HG03175 (cell line): ENCODE results near the gene COL2A1.

Experiments used
- ATAC-seq: cut with Tn5 transposase; IDR thresholded peaks from one replicate; pipeline ENCODE4 v1.9.1; 2021; ENCODE audit warnings: mild to moderate bottlenecking, moderate library complexity; ENCODE audit not compliant: unreplicated experiment

Gene COL2A1

GRCh38 chr12:48015954-48016353, 11.7 kb upstream of the COL2A1 start:
- ATAC-seq: no peak

DNA sequence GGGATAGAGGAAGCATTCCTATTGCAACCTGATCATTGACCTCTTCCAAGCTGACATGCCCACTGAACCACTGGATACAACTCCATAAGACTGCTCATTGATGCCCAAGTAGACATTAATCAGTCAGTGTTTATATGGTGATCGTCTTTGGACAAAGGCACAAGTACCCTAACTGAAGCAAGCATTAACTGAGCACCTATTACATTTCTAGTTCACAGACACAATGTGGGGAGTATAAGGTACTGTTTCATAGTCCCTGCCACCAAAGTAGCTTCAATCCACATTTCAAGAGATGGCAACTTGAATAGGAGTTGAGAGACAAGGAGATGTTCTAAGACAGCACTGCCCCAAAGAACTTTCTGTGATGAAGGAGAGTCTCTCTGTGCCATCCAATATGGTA, 10.9 kb upstream of the COL2A1 start:
- ATAC-seq: no peak

GRCh38 chr12:48013287-48013686, 9.0 kb upstream of the COL2A1 start:
- no peak for ATAC-seq

DNA sequence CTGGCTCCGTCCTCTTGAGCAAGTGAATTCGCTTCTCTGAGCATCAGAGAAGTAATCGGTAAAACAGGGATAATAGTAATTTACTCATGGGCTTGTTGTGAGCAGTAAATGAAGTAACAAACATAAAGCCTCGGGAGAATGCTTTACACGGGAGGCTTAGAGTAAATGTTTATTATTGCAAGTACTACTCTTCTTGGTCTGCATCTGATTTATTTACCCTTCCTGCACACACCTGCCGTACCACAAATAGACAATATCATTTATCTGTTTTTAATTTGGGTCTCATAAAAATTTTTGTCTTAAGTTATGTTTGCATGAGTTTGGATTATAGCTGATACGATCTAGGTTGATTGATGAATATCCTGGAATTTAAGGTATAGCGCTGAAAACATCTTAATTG, 7.8 kb upstream of the COL2A1 start:
- no peak for ATAC-seq

DNA sequence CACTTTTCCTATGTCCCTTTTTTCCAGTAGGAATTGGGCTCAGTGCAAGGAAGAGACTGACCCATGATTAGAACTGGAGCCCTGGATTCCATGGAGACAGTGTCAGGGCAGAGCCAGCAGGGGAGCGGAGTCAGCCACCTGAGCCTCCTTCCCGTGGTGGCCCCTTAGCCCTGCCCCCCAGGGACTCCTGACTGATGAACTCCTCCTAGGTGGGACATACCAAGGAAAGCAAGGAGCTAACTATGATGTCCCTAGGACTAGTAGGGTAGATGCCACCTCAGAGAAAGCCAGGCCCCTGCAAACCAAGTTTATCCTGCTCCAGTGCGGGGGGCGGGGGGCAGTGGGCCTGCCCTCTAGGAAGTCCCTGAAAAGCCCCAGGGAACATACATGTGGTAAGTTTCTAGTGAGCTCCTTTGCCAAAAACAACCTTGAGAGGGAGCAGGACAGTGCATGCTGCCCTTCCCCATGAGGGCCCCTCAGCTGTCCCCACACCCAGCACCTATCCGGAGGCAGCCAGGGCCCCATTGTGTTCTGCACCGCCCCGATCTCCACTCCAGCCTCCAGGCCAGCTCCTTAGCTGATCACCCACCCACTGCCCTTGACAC, 6.2 kb upstream of the COL2A1 start:
- no peak for ATAC-seq

DNA sequence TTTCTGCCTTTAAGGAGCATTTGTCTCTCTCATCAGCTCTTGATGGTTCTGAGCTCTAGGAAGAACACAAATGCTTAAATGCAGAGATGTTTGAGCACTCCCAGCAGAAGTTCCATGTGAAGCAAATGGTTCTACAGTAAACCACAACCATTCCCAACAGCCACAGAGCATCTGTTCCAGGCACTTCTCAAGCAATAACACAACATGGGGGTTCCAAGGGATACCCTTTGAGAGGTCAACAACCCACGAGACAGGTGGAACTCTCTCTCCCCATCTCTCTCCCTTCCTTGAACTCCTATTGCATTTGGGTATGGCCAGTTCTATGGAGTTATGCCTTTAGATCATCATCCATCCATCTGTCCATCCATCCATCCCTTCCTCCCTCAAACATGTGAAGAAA, 5.2 kb upstream of the COL2A1 start:
- no peak for ATAC-seq

DNA sequence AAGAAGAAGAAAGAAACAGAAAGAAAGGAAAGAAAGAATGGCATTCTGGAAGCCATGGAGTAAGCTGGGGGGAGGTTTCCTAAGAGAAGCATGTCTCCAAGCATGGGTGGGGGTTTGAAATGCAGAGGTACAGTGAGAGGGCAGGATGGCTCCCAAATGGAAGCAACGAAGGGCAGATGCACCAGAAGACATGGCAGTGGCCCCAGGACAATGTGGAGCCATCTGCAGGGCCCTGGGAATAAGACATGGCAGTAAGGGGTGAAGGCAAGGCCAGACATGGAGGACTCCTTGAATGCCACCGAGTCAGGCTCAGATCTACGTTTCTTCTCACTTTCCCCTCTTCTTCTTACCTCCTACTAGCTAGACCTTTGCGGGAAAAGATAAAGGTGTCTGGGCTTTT, 4.7 kb upstream of the COL2A1 start:
- no peak for ATAC-seq

DNA sequence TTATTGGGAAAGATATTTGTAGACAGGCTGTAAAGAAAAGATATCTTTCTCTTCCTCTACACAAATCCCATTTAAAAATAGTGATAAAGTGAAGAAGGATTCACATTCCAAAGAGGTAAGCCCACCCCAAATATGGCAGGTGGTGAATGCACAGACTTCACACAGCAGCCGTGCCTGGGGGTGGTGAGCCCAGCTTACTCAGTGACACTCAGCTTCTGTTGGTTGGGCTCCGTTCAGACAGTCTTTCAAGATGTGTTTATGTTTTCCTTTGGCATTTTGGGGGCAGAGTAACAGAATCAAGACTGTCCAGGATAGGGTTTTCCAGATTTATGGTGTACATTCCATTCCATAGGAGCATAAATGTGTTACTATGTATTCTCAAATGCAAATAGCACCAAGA, 4.1 kb upstream of the COL2A1 start:
- no peak for ATAC-seq

GRCh38 chr12:48007206-48007605, 2.9 kb upstream of the COL2A1 start:
- no peak for ATAC-seq

DNA sequence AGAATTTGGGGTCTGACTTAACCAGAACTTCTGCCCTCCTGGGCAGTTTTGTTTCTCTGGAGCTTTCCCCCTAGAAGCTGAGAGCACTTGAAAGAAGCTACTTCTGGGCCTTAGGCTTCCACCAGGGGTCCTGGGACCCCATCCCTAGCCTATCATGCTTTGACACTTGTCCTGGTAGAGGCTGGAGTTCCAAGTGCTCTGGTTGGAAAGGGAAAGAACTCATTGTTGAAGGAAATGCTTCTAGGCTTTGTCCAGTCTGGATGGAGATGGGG, 1.4 kb upstream of the COL2A1 start:
- no peak for ATAC-seq

- no peak for ATAC-seq
These were observed 899 bp upstream of the COL2A1 start for GRCh38 chr12:48005001-48005749.

- ATAC-seq: no peak
These were observed 837 bp downstream of the COL2A1 start for GRCh38 chr12:48003226-48004052.

DNA sequence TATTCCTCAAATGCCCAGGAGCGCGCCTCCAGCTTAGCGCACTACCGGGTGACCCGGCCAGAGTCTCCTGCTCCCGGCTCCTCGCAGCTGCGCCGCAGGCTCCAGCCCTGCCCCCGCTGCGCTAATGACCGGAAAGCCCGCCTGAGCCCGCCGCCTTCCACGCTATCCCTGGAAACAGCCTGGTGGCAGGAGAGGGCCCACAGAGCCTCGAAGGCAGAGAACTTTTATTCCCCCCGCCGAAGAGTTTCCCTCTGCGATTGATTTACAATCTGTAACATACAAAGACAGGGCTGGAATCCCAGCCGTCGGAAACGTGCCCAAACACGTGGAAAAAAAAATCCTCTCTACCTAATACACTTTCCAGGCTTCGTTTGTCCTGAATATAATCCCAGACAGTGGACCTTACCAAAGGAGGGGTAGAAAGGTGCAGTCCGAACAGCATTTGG, 1.5 kb downstream of the COL2A1 start:
- ATAC-seq: no peak

DNA sequence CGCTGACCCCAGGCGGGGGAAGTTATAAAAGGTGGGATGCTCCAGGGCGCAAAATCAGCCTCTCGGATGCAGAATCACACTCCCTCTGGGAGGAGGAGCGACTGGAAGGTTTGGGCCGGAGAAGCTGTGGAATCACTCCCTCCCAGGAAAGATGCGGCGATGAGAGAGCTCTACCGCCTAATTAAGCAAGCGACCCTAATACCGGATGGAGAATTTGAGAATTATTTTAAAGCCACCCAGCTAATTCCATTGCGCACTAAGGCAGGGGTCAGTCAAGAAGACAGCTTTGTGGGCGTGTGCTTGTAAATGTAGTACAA, 1.9 kb downstream of the COL2A1 start:
- no peak for ATAC-seq

DNA sequence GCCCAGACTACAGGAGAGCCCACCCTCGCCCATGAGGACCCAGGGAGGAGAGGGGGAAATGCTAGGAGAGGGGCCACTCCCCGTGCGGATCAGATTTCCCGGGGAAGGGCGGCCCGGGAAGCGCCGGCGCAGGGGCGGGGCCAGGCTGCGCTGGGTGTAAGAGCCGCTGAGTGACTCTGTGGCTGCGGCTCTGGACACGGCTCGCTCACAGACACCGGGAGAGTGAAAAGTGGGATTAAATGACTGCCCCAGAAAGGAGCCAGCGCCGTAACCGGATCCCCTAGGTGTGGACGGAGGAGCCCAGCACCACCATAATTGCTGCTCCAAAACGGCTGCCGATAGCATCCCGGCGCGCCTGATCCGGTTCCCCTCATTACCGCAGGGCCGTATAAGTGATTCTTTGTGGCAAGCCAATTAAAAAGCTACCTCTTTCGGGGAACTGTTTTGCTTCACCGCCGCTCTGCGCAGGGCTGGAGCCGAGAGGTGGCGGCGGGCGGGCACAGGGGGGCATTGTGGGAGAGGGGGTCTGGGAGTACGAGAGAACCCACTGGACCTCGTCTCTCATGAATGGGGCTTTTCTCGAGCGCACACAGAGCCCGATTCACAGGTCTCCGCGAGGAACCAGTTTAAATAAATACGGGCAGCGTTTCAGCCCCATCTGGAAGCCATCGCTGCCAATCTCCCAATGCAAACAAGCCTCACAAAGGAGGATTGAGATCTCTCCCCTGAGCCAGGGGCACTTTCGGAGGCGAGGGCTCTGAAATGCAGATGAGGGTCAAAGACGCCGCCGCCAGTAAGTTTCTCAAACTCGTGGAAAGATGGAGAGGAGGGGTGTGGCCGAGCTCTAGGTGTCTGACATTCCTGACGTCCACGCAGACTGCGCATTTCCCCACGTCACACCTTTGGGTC, 2.5 kb downstream of the COL2A1 start:
- no peak for ATAC-seq

GRCh38 chr12:48000878-48001504, 3.3 kb downstream of the COL2A1 start:
- ATAC-seq: no peak

DNA sequence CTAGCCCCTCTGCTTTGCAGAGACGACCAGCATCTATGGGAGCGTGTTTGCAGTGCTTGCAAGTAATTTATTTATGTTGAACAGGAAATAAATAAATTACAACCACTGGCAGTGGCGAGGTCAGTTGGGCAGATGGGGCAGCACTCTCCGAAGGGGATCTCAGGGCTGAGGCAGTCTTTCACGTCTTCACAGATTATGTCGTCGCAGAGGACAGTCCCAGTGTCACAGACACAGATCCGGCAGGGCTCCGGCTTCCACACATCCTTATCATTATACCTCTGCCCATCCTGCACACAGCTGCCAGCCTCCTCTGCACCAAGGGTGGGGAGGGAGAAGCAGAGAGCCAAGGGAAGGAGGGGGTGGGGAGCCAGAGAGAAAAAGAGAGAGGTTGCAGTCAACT, 4.5 kb downstream of the COL2A1 start:
- ATAC-seq: no peak

DNA sequence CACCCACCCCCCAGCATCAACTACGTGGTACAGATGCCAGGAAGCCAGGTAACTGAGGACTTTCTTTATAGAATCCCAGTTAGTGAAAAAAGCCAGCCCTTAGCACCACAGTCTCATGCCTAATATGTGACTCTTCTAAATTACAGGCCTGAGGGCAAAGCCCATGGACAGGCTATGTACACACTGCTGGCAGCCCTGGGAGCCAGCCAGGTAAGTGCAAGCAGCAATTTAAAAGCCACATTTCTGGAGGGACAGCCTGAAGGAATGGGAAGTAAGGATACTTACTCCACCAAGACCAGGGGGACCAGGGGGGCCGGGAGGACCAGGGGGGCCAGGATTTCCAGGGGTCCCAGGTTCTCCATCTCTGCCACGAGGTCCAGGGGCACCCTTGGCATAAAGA, 7.0 kb downstream of the COL2A1 start:
- ATAC-seq: no peak

- no peak for ATAC-seq
These were observed 8.3 kb downstream of the COL2A1 start for GRCh38 chr12:47995981-47996401.

- ATAC-seq: no peak
These were observed 10.8 kb downstream of the COL2A1 start for GRCh38 chr12:47993491-47993890.

DNA sequence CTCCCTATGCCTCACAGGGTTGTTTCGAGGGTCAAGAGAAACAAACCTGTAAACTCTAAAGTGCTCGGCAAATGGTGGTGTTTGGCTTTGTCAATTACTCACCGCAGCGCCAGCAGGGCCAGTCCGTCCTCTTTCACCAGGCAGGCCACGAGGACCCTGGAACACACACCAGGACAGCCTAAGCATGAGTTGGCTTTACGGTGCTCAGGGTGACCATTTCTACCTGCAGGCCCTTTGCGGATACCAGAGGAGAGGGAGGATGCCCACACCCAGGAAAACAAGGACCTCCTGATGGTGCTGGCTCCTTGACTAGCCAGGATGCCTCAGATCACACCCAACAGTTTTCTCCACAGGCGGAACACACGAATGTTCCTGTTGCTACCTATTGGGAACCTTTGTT, 11.5 kb downstream of the COL2A1 start:
- ATAC-seq: no peak
